ENCODE measurements around the gene UMAD1. TPM values are rescaled to one million over a fixed set of nuclear protein-coding genes. Genes with fewer than 3 reads are reported as not detected.

UMAD1 gene
- total and polyA plus RNA-seq, 11 donors = 3.5 to 19.7 (median 15.3) TPM

DNA sequence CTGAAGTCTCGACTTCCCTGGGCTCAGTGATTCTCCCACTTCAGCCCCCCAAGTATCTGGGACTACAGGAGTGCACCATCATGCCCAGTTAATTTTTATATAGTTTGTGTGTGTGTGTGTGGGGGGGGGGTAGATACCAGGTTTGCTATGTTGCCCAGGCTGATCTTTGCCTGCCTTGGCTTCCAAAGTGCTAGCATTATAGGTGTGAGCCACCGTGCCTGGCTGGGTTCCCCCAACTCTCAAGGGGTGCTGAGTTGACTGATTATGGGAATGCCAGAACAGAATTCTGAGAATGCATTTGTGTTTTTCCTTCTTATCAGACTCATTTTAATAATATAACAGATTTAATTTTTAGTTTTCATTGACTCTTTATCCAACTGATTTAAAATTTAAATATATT is 58.4 kb downstream of the UMAD1 start:
- intact Hi-C loops (cut with DNase I) = loop anchor here in 2 of 10 donors (5.0 kb wide), 2 partner anchors 33 to 38 kb away; no protein-coding TSS in a partner anchor
- no peak for TF ChIP-seq POLR2A (IDR thresholded peaks at IDR 0.05)
- TF ChIP-seq, protein P1, sequence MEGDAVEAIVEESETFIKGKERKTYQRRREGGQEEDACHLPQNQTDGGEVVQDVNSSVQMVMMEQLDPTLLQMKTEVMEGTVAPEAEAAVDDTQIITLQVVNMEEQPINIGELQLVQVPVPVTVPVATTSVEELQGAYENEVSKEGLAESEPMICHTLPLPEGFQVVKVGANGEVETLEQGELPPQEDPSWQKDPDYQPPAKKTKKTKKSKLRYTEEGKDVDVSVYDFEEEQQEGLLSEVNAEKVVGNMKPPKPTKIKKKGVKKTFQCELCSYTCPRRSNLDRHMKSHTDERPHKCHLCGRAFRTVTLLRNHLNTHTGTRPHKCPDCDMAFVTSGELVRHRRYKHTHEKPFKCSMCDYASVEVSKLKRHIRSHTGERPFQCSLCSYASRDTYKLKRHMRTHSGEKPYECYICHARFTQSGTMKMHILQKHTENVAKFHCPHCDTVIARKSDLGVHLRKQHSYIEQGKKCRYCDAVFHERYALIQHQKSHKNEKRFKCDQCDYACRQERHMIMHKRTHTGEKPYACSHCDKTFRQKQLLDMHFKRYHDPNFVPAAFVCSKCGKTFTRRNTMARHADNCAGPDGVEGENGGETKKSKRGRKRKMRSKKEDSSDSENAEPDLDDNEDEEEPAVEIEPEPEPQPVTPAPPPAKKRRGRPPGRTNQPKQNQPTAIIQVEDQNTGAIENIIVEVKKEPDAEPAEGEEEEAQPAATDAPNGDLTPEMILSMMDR (IDR thresholded peaks at IDR 0.05) = no peak
- Histone ChIP-seq H3K27me3 (no peaks in the 10 kb centered on the region), H3K9me3 (peaks cover 0 to 11% (median 0%) of the 10 kb centered on the region in 12 donors), H3K4me1 (peaks cover 0 to 82% (median 54%) of the 10 kb centered on the region in 12 donors), H3K4me3 (peak overlapping the region in 3 of 12 donors; percentile 0 to 29 (median 14)), H3K27ac (peak overlapping the region in 11 of 12 donors; percentile 0 to 79 (median 46)), H3K36me3 (no peaks in the 10 kb centered on the region)
- 29 to 38% (median 32%) methylated on average over 2 of the region's 2 CpGs for WGBS, 4 donors
- DNase-seq (peak in 2 of 5 donors; percentile 28 to 40), ATAC-seq (peak in 3 of 4 donors; percentile 19 to 23 (median 20))

DNA sequence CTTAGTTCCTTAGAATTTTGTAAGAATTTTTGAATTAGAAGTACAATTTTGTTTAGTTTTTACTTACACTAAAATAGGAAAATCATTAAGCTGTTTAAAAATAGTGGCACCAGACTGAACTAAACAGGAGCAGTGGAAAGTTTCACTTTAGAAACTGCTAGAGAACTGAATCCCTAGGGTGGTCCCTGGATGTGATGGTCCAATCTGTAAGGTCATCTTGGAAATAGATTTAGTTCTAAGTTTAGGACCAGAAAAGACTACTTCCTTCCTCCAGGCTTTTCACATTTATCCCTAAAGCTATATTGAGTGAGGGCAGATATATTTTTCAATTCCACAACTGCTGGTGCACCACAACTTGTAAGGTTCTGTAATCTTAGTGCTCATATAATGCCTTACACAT is 58.8 kb downstream of the UMAD1 start:
- Histone ChIP-seq H3K4me1 (peaks cover 0 to 82% (median 54%) of the 10 kb centered on the region in 12 donors), H3K27me3 (no peaks in the 10 kb centered on the region), H3K27ac (peak overlapping the region in 11 of 12 donors; percentile 7 to 79 (median 46)), H3K9me3 (peaks cover 0 to 10% (median 0%) of the 10 kb centered on the region in 12 donors), H3K36me3 (no peaks in the 10 kb centered on the region), H3K4me3 (peak overlapping the region in 6 of 12 donors; percentile 0 to 29 (median 12))
- TF ChIP-seq, protein P1 (IDR thresholded peaks at IDR 0.05) = no peak
- no peak for TF ChIP-seq POLR2A (IDR thresholded peaks at IDR 0.05)
- intact Hi-C loops (cut with DNase I) = loop anchor here in 2 of 10 donors (5.0 kb wide), 2 partner anchors 33 to 38 kb away; no protein-coding TSS in a partner anchor
- DNase-seq (peak in 1 of 5 donors; percentile 43), ATAC-seq (peak in 2 of 4 donors; percentile 26 to 71)

DNA sequence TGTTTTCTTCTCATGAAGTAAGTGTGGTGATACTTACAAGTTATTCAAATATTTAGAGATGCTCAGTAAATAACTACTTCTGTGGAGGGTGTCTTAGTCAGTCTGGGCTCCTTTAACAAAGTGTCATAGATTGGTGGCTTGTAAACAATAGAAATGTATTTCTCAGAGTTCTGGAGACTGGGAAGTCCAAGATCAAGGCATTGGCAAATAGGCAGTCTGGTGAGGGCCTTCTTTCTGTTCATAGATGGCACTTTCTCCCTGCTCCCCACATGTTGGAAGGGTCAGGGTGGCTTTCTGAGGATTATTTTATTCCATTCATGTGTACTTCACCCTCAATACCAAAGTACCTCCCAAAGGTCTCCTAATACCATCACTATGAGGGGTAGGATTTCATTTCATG is 59.4 kb downstream of the UMAD1 start:
- TF ChIP-seq, protein P1 (IDR thresholded peaks at IDR 0.05) = no peak
- TF ChIP-seq POLR2A (IDR thresholded peaks at IDR 0.05) = no peak
- peak overlapping the region in 11 of 12 donors; percentile 5 to 79 (median 46) for H3K27ac ChIP-seq
- H3K4me1 ChIP-seq = peaks cover 0 to 79% (median 53%) of the 10 kb centered on the region in 12 donors
- DNase-seq = no peak
- peaks cover 0 to 6% (median 0%) of the 10 kb centered on the region in 12 donors for H3K9me3 ChIP-seq
- ATAC-seq = no peak
- intact Hi-C loops (cut with DNase I) = loop anchor here in 3 of 10 donors (5.0 kb wide), 4 partner anchors 32 to 47 kb away; no protein-coding TSS in a partner anchor
- peak overlapping the region in 5 of 12 donors; percentile 0 to 29 (median 14) for H3K4me3 ChIP-seq
- H3K27me3 ChIP-seq = no peaks in the 10 kb centered on the region
- H3K36me3 ChIP-seq = no peaks in the 10 kb centered on the region

DNA sequence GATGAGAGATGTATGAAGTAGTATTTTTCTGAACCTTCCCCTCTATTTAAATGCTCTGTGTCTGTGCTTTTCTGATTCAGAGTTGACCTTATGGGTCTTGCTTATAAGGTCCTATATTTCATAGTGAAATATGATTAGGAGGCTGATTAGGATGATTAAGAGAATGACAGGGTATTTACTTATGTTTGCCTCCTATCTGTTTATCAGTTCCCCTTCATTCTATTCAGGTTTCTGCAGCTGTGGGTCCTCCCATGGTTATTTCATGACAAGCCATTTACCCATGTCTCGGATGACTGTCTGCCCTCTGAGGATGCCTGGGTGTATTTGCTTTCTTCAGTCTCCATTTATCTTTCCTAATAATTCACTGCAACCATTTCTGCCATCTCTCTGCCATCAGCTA is 61.0 kb downstream of the UMAD1 start:
- H3K27me3 ChIP-seq = no peaks in the 10 kb centered on the region
- no peaks in the 10 kb centered on the region for H3K36me3 ChIP-seq
- H3K9me3 ChIP-seq = peaks cover 0 to 6% (median 0%) of the 10 kb centered on the region in 12 donors
- no peak for ATAC-seq
- H3K27ac ChIP-seq = peak overlapping the region in 4 of 12 donors; percentile 11 to 79 (median 38)
- peaks cover 0 to 79% (median 53%) of the 10 kb centered on the region in 12 donors for H3K4me1 ChIP-seq
- WGBS, 4 donors = 86 to 95% (median 91%) methylated on average over 1 of the region's 1 CpG
- intact Hi-C loops (cut with DNase I) = loop anchor here in 2 of 10 donors (5.0 kb wide), 2 partner anchors 41 to 46 kb away; no protein-coding TSS in a partner anchor
- TF ChIP-seq, protein P1 (IDR thresholded peaks at IDR 0.05) = no peak
- no peak for TF ChIP-seq POLR2A (IDR thresholded peaks at IDR 0.05)
- DNase-seq = no peak
- H3K4me3 ChIP-seq = no peak overlapping the region

Measured in heart left ventricle (tissue), 16 donors.